Measurements from ENCODE around the gene GATA6. TPM values are rescaled to one million over a fixed set of nuclear protein-coding genes. Genes with fewer than 3 reads are reported as not detected.

GATA6 gene
- total RNA-seq, 1 donor from 2014 or later, result 2.5 TPM

GRCh38 chr18:22166069-22166950 is 3.1 kb upstream of the GATA6 start:
- no peak for DNase-seq (ENCODE audit: low read depth)
- no peak for TF ChIP-seq CTCF (IDR thresholded peaks at IDR 0.05; ENCODE audit: insufficient read depth, low read length, poor library complexity, severe bottlenecking)
- Histone ChIP-seq H3K36me3 (ENCODE audit: control insufficient read depth, insufficient read depth, low read length) (no peaks in the 10 kb centered on the region), H3K27me3 (ENCODE audit: control insufficient read depth, insufficient read depth, low read length) (peaks cover 78% of the 10 kb centered on the region), H3K4me3 (ENCODE audit: low read depth, low read length) (no peak overlapping the region)

- H3K27me3 ChIP-seq (ENCODE audit: control insufficient read depth, insufficient read depth, low read length), result peaks cover 76% of the 10 kb centered on the region
- no peak for DNase-seq (ENCODE audit: low read depth)
- no peak overlapping the region for H3K4me3 ChIP-seq (ENCODE audit: low read depth, low read length)
- H3K36me3 ChIP-seq (ENCODE audit: control insufficient read depth, insufficient read depth, low read length), result no peaks in the 10 kb centered on the region
- no peak for TF ChIP-seq CTCF (IDR thresholded peaks at IDR 0.05; ENCODE audit: insufficient read depth, low read length, poor library complexity, severe bottlenecking)
These were observed 2.3 kb upstream of the GATA6 start for GRCh38 chr18:22167091-22167470.

GRCh38 chr18:22167471-22168241 is 1.7 kb upstream of the GATA6 start:
- no peak for DNase-seq (ENCODE audit: low read depth)
- no peak for TF ChIP-seq CTCF (IDR thresholded peaks at IDR 0.05; ENCODE audit: insufficient read depth, low read length, poor library complexity, severe bottlenecking)
- H3K4me3 ChIP-seq (ENCODE audit: low read depth, low read length), result no peak overlapping the region
- H3K36me3 ChIP-seq (ENCODE audit: control insufficient read depth, insufficient read depth, low read length), result no peaks in the 10 kb centered on the region
- H3K27me3 ChIP-seq (ENCODE audit: control insufficient read depth, insufficient read depth, low read length), result peaks cover 80% of the 10 kb centered on the region

GRCh38 chr18:22168360-22168921 is 948 bp upstream of the GATA6 start:
- no peaks in the 10 kb centered on the region for H3K36me3 ChIP-seq (ENCODE audit: control insufficient read depth, insufficient read depth, low read length)
- H3K4me3 ChIP-seq (ENCODE audit: low read depth, low read length), result no peak overlapping the region
- DNase-seq (ENCODE audit: low read depth), result no peak
- H3K27me3 ChIP-seq (ENCODE audit: control insufficient read depth, insufficient read depth, low read length), result peaks cover 78% of the 10 kb centered on the region
- TF ChIP-seq CTCF (IDR thresholded peaks at IDR 0.05; ENCODE audit: insufficient read depth, low read length, poor library complexity, severe bottlenecking), result no peak

GRCh38 chr18:22169889-22170420 is 566 bp downstream of the GATA6 start:
- no peak for DNase-seq (ENCODE audit: low read depth)
- H3K36me3 ChIP-seq (ENCODE audit: control insufficient read depth, insufficient read depth, low read length), result no peaks in the 10 kb centered on the region
- peak overlapping the region; percentile 52 for H3K4me3 ChIP-seq (ENCODE audit: low read depth, low read length)
- TF ChIP-seq CTCF (IDR thresholded peaks at IDR 0.05; ENCODE audit: insufficient read depth, low read length, poor library complexity, severe bottlenecking), result no peak
- H3K27me3 ChIP-seq (ENCODE audit: control insufficient read depth, insufficient read depth, low read length), result peaks cover 76% of the 10 kb centered on the region

All from kidney epithelial cell (primary cell).